ENCODE measurements around the gene HDLBP. TPM values are rescaled to one million over a fixed set of nuclear protein-coding genes. Genes with fewer than 3 reads are reported as not detected.

The HDLBP gene
- total RNA-seq, 4 donors from 2014 or later: 361 to 651 (median 454) TPM

DNA sequence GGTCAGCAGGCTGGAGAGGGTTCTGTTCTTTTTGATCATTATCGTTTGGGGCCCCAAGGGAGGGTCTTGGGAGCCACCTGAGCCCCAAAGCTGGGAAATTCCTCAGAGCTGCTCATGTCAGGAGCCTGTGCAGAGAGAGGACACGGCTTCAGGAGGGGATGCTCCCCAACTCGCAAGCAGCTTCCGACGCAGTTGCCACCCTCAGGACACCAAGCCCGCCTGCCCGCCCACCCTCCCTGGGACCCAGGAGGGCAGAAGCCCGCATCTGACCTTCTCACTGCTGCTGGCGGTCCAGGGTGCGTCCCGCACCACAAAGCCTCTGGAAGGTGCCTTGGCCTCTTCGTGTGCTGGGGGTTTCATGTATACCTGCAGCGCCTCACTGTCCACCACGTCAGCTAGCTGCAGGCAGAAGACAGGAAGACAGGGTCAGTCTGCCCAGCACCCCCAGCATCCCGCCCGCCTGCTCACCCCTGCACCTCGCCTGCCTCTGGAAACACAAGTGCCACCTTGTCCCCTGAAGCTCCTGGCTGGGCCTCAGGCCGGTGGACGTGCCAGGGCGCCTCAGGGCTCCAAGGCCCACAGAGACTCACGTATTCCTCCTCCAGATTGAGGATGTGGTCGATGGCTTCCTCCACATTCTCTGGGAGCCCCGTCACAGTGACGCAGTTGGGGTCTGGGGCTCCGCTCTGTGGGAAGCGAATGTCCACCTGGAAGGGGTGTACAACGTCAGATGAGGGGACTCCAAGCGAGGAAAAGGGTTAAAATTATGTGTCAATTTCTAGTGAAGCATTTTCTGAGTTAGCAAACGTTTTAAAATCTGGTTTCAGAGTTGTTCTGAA, 85.7 kb downstream of the HDLBP start:
- TF ChIP-seq, protein P1, sequence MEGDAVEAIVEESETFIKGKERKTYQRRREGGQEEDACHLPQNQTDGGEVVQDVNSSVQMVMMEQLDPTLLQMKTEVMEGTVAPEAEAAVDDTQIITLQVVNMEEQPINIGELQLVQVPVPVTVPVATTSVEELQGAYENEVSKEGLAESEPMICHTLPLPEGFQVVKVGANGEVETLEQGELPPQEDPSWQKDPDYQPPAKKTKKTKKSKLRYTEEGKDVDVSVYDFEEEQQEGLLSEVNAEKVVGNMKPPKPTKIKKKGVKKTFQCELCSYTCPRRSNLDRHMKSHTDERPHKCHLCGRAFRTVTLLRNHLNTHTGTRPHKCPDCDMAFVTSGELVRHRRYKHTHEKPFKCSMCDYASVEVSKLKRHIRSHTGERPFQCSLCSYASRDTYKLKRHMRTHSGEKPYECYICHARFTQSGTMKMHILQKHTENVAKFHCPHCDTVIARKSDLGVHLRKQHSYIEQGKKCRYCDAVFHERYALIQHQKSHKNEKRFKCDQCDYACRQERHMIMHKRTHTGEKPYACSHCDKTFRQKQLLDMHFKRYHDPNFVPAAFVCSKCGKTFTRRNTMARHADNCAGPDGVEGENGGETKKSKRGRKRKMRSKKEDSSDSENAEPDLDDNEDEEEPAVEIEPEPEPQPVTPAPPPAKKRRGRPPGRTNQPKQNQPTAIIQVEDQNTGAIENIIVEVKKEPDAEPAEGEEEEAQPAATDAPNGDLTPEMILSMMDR (IDR thresholded peaks at IDR 0.05): no peak
- TF ChIP-seq POLR2A (IDR thresholded peaks at IDR 0.05): no peak
- Histone ChIP-seq H3K9me3 (no peaks in the 10 kb centered on the region), H3K27me3 (no peaks in the 10 kb centered on the region), H3K27ac (no peak overlapping the region), H3K4me3 (no peak overlapping the region), H3K36me3 (peaks cover 0 to 87% (median 0%) of the 10 kb centered on the region in 3 donors), H3K4me1 (no peaks in the 10 kb centered on the region)
- DNase-seq: peak in 1 of 3 donors; percentile 21

DNA sequence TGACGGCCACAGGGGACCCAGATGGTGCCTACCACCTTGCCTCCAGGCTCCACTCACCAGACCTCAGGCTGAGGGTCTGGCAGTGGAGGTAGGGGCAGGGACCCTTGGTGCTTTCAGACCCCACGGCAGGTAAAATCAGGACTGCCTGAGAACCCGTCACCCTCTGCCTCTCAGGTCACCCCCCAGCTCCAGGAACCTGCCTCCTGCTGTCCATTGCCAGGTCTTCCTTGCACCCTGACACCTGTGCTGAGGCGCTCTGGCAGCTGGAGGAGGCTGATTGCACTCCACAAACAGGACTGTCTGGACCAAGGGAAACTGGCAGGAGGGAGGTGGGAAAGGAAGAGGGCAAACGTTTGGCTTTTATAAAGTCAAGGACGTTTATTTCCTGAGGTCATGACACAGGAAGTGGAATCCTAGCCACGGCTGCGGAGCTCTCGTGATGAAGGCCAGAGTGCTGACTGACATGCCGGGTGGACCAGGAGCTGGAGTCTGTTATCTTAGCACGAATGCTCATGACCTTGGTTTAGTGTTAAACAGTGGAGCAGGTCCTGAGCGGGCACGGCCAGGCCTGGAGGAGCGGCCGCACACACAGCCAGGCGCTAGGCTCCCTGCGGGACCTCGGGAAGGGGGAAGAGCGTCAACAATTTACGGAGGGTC, 86.5 kb downstream of the HDLBP start:
- Histone ChIP-seq H3K27me3 (no peaks in the 10 kb centered on the region), H3K4me3 (no peak overlapping the region), H3K4me1 (peaks cover 0 to 6% (median 0%) of the 10 kb centered on the region in 4 donors), H3K27ac (no peak overlapping the region), H3K36me3 (peaks cover 0 to 79% (median 0%) of the 10 kb centered on the region in 3 donors), H3K9me3 (no peaks in the 10 kb centered on the region)
- no peak for TF ChIP-seq POLR2A (IDR thresholded peaks at IDR 0.05)
- TF ChIP-seq, protein P1 (IDR thresholded peaks at IDR 0.05): no peak
- DNase-seq: no peak

DNA sequence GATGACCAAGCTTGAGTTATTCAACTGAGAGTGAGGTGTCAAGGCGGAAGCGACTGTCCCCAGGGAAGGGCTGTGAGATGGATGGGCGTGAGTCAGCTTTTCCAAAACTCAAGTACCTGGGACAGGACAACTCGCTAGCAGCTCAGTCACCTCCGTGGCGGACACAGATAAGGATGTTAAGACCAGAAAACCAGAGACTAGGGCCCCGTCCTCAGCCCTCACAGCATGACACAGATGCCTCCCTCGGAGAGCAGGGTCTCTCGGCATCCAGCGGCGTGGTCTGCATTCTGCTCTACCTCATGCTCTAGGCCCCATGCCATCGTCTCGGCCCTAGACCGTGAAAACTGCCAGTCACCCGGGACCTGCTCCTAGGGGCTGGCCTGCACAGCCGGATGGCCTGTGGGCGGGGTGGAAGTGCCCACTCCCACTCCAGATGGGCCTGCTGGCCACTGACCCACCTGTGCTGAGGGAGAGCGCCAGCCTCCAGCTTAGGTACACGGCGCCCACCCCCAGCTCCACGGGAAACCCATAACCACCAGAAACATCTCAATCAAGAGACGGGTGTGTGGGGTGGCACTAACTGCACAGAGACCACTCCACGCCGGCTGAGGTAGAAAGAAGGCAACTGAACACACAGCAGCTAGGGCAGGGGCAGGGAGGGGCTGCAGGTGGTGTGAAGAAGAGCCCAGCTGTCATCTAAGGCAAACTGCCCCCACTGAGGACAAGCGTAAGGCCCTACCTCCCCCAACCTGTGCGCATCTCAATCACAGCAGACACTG, 87.2 kb downstream of the HDLBP start:
- no peak for DNase-seq
- Histone ChIP-seq H3K4me1 (peaks cover 0 to 8% (median 0%) of the 10 kb centered on the region in 4 donors), H3K27me3 (no peaks in the 10 kb centered on the region), H3K4me3 (no peak overlapping the region), H3K27ac (no peak overlapping the region), H3K9me3 (no peaks in the 10 kb centered on the region), H3K36me3 (peaks cover 0 to 71% (median 0%) of the 10 kb centered on the region in 3 donors)
- TF ChIP-seq POLR2A (IDR thresholded peaks at IDR 0.05): no peak
- TF ChIP-seq, protein P1 (IDR thresholded peaks at IDR 0.05): no peak

DNA sequence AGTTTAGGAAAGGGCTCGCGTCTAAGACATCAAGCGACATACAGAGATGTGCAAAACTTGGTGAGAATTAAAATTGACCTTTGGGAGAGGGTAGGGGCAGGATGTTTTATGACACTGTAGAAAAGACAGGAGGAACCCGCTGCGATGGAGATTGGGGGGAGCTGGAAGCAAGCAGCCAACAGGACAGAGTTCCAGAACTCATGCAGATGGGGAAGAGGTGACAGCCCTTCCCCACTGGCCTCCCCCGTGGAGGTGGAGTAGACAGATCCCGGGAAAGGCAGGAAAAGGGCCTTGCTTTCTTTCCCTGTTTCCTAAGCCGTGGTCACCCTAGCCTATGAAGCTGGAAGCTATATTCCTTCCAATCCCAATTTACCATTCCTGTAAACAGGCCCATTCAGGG, 87.9 kb downstream of the HDLBP start:
- peaks cover 0 to 65% (median 0%) of the 10 kb centered on the region in 3 donors for H3K36me3 ChIP-seq
- H3K27ac ChIP-seq: no peak overlapping the region
- no peak for TF ChIP-seq POLR2A (IDR thresholded peaks at IDR 0.05)
- TF ChIP-seq, protein P1 (IDR thresholded peaks at IDR 0.05): no peak
- DNase-seq: no peak
- H3K27me3 ChIP-seq: no peaks in the 10 kb centered on the region
- no peaks in the 10 kb centered on the region for H3K9me3 ChIP-seq
- peaks cover 0 to 8% (median 0%) of the 10 kb centered on the region in 4 donors for H3K4me1 ChIP-seq
- H3K4me3 ChIP-seq: no peak overlapping the region

DNA sequence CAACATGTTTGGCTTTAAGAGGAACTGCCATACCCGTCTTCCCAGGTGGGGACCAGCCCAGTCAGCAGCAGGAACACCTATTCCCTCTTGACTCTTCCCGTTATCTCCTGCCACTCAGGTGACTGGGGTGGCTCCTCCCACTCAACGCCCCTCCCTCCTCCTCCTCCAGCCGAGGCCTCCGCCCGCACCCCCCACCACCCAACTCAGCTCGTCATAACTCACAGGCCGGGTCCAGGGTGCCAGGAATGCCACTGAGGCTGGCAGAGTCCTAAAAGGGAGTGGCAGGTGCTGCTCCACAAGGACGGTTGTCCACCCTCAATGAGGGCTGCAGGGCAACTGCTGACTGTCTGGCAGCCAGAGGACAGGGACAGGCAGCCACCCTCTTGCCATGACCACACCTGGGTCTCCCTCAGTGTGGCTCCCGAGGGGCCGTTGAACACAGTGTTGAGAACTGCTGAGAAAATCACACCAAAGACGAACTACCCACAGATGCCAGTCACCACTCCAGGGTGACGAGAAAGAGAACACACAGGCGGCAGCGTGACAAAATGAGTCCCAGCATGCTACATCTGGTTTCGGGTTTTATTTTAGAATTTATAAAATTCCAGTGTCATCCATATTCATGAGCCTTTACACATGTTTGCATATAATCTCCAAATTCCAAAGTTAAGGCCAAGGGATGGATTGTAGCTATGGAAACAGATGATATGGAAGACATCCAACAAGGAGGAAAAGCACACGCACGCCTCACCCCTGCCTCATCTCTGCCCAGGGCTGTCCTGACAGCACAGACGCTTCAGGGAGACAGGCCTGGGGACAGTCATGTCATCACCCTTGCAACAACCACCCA, 88.5 kb downstream of the HDLBP start:
- no peaks in the 10 kb centered on the region for H3K9me3 ChIP-seq
- no peaks in the 10 kb centered on the region for H3K27me3 ChIP-seq
- H3K27ac ChIP-seq: no peak overlapping the region
- no peak for DNase-seq
- H3K4me1 ChIP-seq: peaks cover 0 to 8% (median 0%) of the 10 kb centered on the region in 4 donors
- no peak overlapping the region for H3K4me3 ChIP-seq
- peaks cover 0 to 59% (median 0%) of the 10 kb centered on the region in 3 donors for H3K36me3 ChIP-seq
- TF ChIP-seq, protein P1 (IDR thresholded peaks at IDR 0.05): no peak
- no peak for TF ChIP-seq POLR2A (IDR thresholded peaks at IDR 0.05)

All from Peyer's patch (tissue), 4 donors.